Spleen (tissue), 11 donors: ENCODE measurements around the gene AQP1. TPM values are rescaled to one million over a fixed set of nuclear protein-coding genes. Genes with fewer than 3 reads are reported as not detected.

Source experiments
- DNase-seq: peaks from one replicate; pipeline ENCODE4 v3.0.0-alpha.2; 2020
- H3K27ac ChIP-seq, 8 donors: fragments of 200-600 bp; sonication (generic) in 7 of 8; 1 replicate in 4 of 8; 2 replicates in 4 of 8; pipeline versions ENCODE4 v1.5.0 to v1.8.0; 2016 to 2021; ENCODE audit warnings: inconsistent platforms in 4 of 8, mild to moderate bottlenecking in 4 of 8, moderate library complexity in 1 of 8
- H3K27me3 ChIP-seq, 7 donors: fragments of 200-600 bp; sonication (generic) in 6 of 7; replicated peaks in 1 of 7; 1 replicate in 4 of 7; 2 replicates in 3 of 7; pipeline versions ENCODE4 v1.5.0 to v1.8.0; 2016 to 2021; ENCODE audit warnings: inconsistent platforms in 3 of 7, mild to moderate bottlenecking in 1 of 7
- H3K36me3 ChIP-seq, 6 donors: fragments of 200-600 bp; sonication (generic) in 5 of 6; 1 replicate in 4 of 6; 2 replicates in 2 of 6; pipeline versions ENCODE4 v1.5.0 to v1.8.0; 2016 to 2021; ENCODE audit warnings: inconsistent platforms in 2 of 6
- H3K4me1 ChIP-seq, 6 donors: fragments of 200-600 bp; sonication (generic) in 5 of 6; 1 replicate in 3 of 6; 2 replicates in 3 of 6; pipeline versions ENCODE4 v1.5.0 to v1.8.0; 2016 to 2021; ENCODE audit warnings: inconsistent platforms in 3 of 6
- H3K4me3 ChIP-seq, 8 donors: fragments of 200-600 bp; sonication (generic) in 7 of 8; 1 replicate in 4 of 8; 2 replicates in 4 of 8; pipeline versions ENCODE4 v1.5.0 to v1.8.0; 2016 to 2021; ENCODE audit warnings: inconsistent platforms in 4 of 8, mild to moderate bottlenecking in 4 of 8, moderate library complexity in 2 of 8
- H3K9me3 ChIP-seq, 8 donors: fragments of 200-600 bp; sonication (generic) in 7 of 8; 1 replicate in 4 of 8; 2 replicates in 4 of 8; pipeline versions ENCODE4 v1.5.0 to v1.8.0; 2016 to 2021; ENCODE audit warnings: inconsistent platforms in 4 of 8
- POLR2A ChIP-seq, 3 donors: fragments of 450-650 bp; IDR thresholded peaks; one replicate each; pipeline ENCODE4 v1.5.1; 2017; ENCODE audit warnings: antibody characterized with exemption in 3 of 3, mild to moderate bottlenecking in 1 of 3
- POLR2AphosphoS5 ChIP-seq, 3 donors: sonication (generic); formaldehyde crosslinking; IDR thresholded peaks; one replicate each; pipeline ENCODE4 v1.5.1; 2017; ENCODE audit warnings: antibody characterized with exemption in 3 of 3
- WGBS, 5 donors: extraction: QIAGEN DNeasy Blood & Tissue Kit in 3 of 5; methylation state at CpG; one replicate each; pipeline versions ENCODE4 v1.1.5 to v1.1.7; 2013 to 2018; 5-methylcytosine and 5-hydroxymethylcytosine counted together
- intact Hi-C: fragments of 100-400 bp; cut with DNase I; formaldehyde crosslinking; loops from one replicate; pipeline ENCODE4 v1.15.0; 2023; ENCODE audit warnings: low total_unique reads
- polyA plus RNA-seq, 3 donors: library from polyadenylated mRNA; stranded (reverse); fragments of 200-250 nt; gene quantifications; one replicate each; pipeline ENCODE4 v1.2.1, GENCODE V29; 2013
- total RNA-seq, 7 donors: library from RNA; depleted of rRNA in 3 of 7; stranded (reverse); fragments of >200 nt in 3 of 7; fragmentation: NEBNext Ultra II Directional in 4 of 7; extraction: Animal tissue kit (Norgen Biotek cat#: 25700) in 4 of 7; gene quantifications; one replicate each; pipeline versions ENCODE4 v1.1.0 to v1.2.1, GENCODE V29; 2016 to 2021
- TF ChIP-seq, protein P1 (sequence below), 11 experiments: fragments of 200-600 bp in 7 of 11; fragments of 450-650 bp in 4 of 11; sonication (generic) in 4 of 11; IDR thresholded peaks in 8 of 11; conservative IDR thresholded peaks in 3 of 11; 1 replicate in 7 of 11; 2 replicates in 4 of 11; pipeline versions ENCODE4 v1.4.0 to v1.8.0; 2016 to 2021; ENCODE audit warnings: antibody characterized with exemption in 11 of 11, inconsistent platforms in 4 of 11, mild to moderate bottlenecking in 1 of 11
- donor health status: healthy with polysubstance abuse.
- donor health status: DM: no; HTN: no; CAD: no; lungs with moderate emphysema.
- donor health status: DM: no; HTN: no; CAD: no.
- donor health status: Bipolar disorder and iron deficiency.
- donor health status: healthy.
- donor health status: DM: no; HTN: no; CAD: no.
- donor health status: DM: yes; HTN: yes; CAD: no.

Gene AQP1
- total and polyA plus RNA-seq, 10 donors = 4.4 to 34.3 (median 22.9) TPM

GRCh38 chr7:30956704-30957103, 45.1 kb downstream of the AQP1 start:
- H3K9me3 ChIP-seq = peaks cover 0 to 23% (median 9%) of the 10 kb centered on the region in 8 donors
- no peaks in the 10 kb centered on the region for H3K36me3 ChIP-seq
- H3K4me1 ChIP-seq = no peaks in the 10 kb centered on the region
- DNase-seq = no peak
- TF ChIP-seq POLR2A (IDR thresholded peaks at IDR 0.05) = no peak
- TF ChIP-seq, protein P1, sequence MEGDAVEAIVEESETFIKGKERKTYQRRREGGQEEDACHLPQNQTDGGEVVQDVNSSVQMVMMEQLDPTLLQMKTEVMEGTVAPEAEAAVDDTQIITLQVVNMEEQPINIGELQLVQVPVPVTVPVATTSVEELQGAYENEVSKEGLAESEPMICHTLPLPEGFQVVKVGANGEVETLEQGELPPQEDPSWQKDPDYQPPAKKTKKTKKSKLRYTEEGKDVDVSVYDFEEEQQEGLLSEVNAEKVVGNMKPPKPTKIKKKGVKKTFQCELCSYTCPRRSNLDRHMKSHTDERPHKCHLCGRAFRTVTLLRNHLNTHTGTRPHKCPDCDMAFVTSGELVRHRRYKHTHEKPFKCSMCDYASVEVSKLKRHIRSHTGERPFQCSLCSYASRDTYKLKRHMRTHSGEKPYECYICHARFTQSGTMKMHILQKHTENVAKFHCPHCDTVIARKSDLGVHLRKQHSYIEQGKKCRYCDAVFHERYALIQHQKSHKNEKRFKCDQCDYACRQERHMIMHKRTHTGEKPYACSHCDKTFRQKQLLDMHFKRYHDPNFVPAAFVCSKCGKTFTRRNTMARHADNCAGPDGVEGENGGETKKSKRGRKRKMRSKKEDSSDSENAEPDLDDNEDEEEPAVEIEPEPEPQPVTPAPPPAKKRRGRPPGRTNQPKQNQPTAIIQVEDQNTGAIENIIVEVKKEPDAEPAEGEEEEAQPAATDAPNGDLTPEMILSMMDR (IDR thresholded peaks at IDR 0.05 in 8 of 11, conservative IDR thresholded peaks at IDR 0.05 in 3 of 11) = no peak
- TF ChIP-seq POLR2AphosphoS5 (IDR thresholded peaks at IDR 0.05) = no peak
- whole genome bisulfite sequencing, 5 donors = 83 to 90% (median 86%) methylated on average over 1 of the region's 1 CpG
- intact Hi-C loops = no loop called here
- no peak overlapping the region for H3K27ac ChIP-seq
- H3K4me3 ChIP-seq = no peak overlapping the region
- peaks cover 0 to 4% (median 0%) of the 10 kb centered on the region in 7 donors for H3K27me3 ChIP-seq

DNA sequence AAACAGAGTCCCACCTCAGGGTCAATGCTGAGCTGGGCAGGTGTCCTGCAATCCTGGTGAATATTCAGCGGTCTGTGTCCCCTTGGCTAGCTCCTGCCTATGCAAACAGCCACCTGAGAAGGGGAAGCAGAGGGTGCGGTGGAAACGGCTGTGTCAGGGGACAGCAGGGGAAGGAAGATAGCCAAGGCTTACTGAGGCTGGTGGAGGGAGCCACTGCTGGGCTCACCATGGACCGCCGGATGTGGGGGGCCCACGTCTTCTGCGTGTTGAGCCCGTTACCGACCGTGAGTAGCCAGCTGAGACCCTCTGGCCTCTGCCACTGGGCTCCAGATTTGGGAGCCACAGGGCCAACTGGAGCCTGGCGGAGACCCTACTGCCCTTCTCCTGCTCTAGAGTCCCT, 52.2 kb downstream of the AQP1 start, which contains the start of gene GHRHR:
TSS of gene GHRHR (plus strand) at position 112 of the 400 bp plus-strand sequence. CDS start at position 228, 116 bp downstream.
- Histone ChIP-seq H3K9me3 (no peaks in the 10 kb centered on the region), H3K27me3 (peaks cover 0 to 19% (median 0%) of the 10 kb centered on the region in 7 donors), H3K36me3 (no peaks in the 10 kb centered on the region), H3K4me3 (no peak within 1 kb of the TSS), H3K27ac (no peak within 1 kb of the TSS), H3K4me1 (no peaks in the 10 kb centered on the region)
- intact Hi-C loops = no loop called here
- no peak for DNase-seq
- WGBS, 5 donors = 79 to 85% (median 82%) methylated on average over 10 to 11 of the region's 11 CpGs
- TF ChIP-seq, protein P1 (IDR thresholded peaks at IDR 0.05 in 8 of 11, conservative IDR thresholded peaks at IDR 0.05 in 3 of 11) = no peak
- TF ChIP-seq POLR2A (IDR thresholded peaks at IDR 0.05) = no peak
- TF ChIP-seq POLR2AphosphoS5 (IDR thresholded peaks at IDR 0.05) = no peak

- no peaks in the 10 kb centered on the region for H3K36me3 ChIP-seq
- no peak overlapping the region for H3K27ac ChIP-seq
- H3K9me3 ChIP-seq = no peaks in the 10 kb centered on the region
- intact Hi-C loops = no loop called here
- TF ChIP-seq, protein P1 (IDR thresholded peaks at IDR 0.05 in 8 of 11, conservative IDR thresholded peaks at IDR 0.05 in 3 of 11) = no peak
- no peak for TF ChIP-seq POLR2AphosphoS5 (IDR thresholded peaks at IDR 0.05)
- TF ChIP-seq POLR2A (IDR thresholded peaks at IDR 0.05) = no peak
- WGBS, 5 donors = 49 to 70% (median 65%) methylated on average over 4 of the region's 4 CpGs
- H3K27me3 ChIP-seq = peaks cover 0 to 19% (median 0%) of the 10 kb centered on the region in 7 donors
- H3K4me3 ChIP-seq = no peak overlapping the region
- H3K4me1 ChIP-seq = no peaks in the 10 kb centered on the region
- DNase-seq = no peak
Observed at GRCh38 chr7:30965372-30965771, 53.7 kb downstream of the AQP1 start.

- H3K9me3 ChIP-seq = no peaks in the 10 kb centered on the region
- no peak for DNase-seq
- 80 to 90% (median 87%) methylated on average over 9 of the region's 9 CpGs for WGBS, 5 donors
Observed at GRCh38 chr7:30965883-30966282, 54.2 kb downstream of the AQP1 start.

More at GRCh38 chr7:30965883-30966282, 54.2 kb downstream of the AQP1 start:
- intact Hi-C loops = no loop called here
- peaks cover 0 to 20% (median 0%) of the 10 kb centered on the region in 7 donors for H3K27me3 ChIP-seq
- no peaks in the 10 kb centered on the region for H3K36me3 ChIP-seq
- no peak overlapping the region for H3K27ac ChIP-seq
- no peak for TF ChIP-seq POLR2AphosphoS5 (IDR thresholded peaks at IDR 0.05)
- TF ChIP-seq, protein P1 (IDR thresholded peaks at IDR 0.05 in 8 of 11, conservative IDR thresholded peaks at IDR 0.05 in 3 of 11) = no peak
- TF ChIP-seq POLR2A (IDR thresholded peaks at IDR 0.05) = no peak
- no peak overlapping the region for H3K4me3 ChIP-seq
- H3K4me1 ChIP-seq = no peaks in the 10 kb centered on the region
